OCI-LY7 (cell line): ENCODE measurements around the gene DCST2. TPM values are rescaled to one million over a fixed set of nuclear protein-coding genes. Genes with fewer than 3 reads are reported as not detected.

Source experiments
- BruUV-seq: library from RNA; stranded (reverse); fragments of 400-500 nt; replicated peaks from 2 replicates; lab custom pipeline; 2021; lab: Mats Ljungman, UMichigan
- CTCF ChIA-PET: fragments of 300-600 bp; sonication (Branson Sonifier 250); formaldehyde crosslinking; loops from one replicate; lab custom pipeline; 2022; ENCODE audit warnings: antibody characterized with exemption; ENCODE audit not compliant: unreplicated experiment; lab: Charles Lee
- POLR2A ChIA-PET: fragments of 300-600 bp; sonication (Branson Sonifier 250); formaldehyde crosslinking; loops from one replicate; lab custom pipeline; 2022; ENCODE audit warnings: antibody characterized with exemption; lab: Charles Lee
- DNase-seq: peaks from one replicate; pipeline ENCODE4 v3.0.0-alpha.2; 2015; ENCODE audit warnings: low spot score
- H2AFZ ChIP-seq: fragments of 200-600 bp; sonication (generic), shearing (Covaris generic); 2 replicates; pipeline ENCODE4 v1.6.1; 2014; ENCODE audit warnings: mild to moderate bottlenecking, antibody characterized with exemption, low read length, moderate library complexity
- H3K27ac ChIP-seq: fragments of 200-600 bp; sonication (generic); 2 replicates; pipeline ENCODE4 v1.5.1; 2014; ENCODE audit warnings: mixed run types, low read depth, mild to moderate bottlenecking, moderate library complexity, low read length, inconsistent platforms; ENCODE audit not compliant: poor library complexity, severe bottlenecking
- H3K36me3 ChIP-seq: fragments of 200-600 bp; sonication (generic); 2 replicates; pipeline ENCODE4 v1.6.1; 2014; ENCODE audit warnings: mild to moderate bottlenecking, antibody characterized with exemption, low read length, moderate library complexity, mixed read lengths; ENCODE audit not compliant: insufficient read depth
- H3K4me1 ChIP-seq: fragments of 200-600 bp; sonication (generic); 2 replicates; pipeline ENCODE4 v1.5.1; 2014; ENCODE audit warnings: mild to moderate bottlenecking, low read length; ENCODE audit not compliant: insufficient read depth, poor library complexity, severe bottlenecking
- H3K4me2 ChIP-seq: fragments of 200-600 bp; sonication (generic); 2 replicates; pipeline ENCODE4 v1.6.1; 2014; ENCODE audit warnings: mild to moderate bottlenecking, low read length
- H3K4me3 ChIP-seq: fragments of 200-600 bp; sonication (generic); 2 replicates; pipeline ENCODE4 v1.5.1; 2014; ENCODE audit warnings: mild to moderate bottlenecking, low read depth, low read length; ENCODE audit not compliant: poor library complexity, severe bottlenecking
- H3K79me2 ChIP-seq: fragments of 200-600 bp; sonication (generic); 2 replicates; pipeline ENCODE4 v1.6.1; 2016; ENCODE audit warnings: low read depth, mild to moderate bottlenecking, low read length, moderate library complexity, mixed read lengths; ENCODE audit not compliant: insufficient read depth
- H3K9me2 ChIP-seq: fragments of 200-600 bp; sonication (generic); 2 replicates; pipeline ENCODE4 v1.6.1; 2016; ENCODE audit warnings: mild to moderate bottlenecking, low read length, mixed read lengths; ENCODE audit not compliant: insufficient read depth
- H3K9me3 ChIP-seq: fragments of 200-600 bp; sonication (generic); 2 replicates; pipeline ENCODE4 v1.6.1; 2014; ENCODE audit warnings: mild to moderate bottlenecking, mixed run types, low read length, mixed read lengths
- H4K20me1 ChIP-seq: fragments of 200-600 bp; sonication (generic); 2 replicates; pipeline ENCODE4 v1.6.1; 2014; ENCODE audit warnings: mild to moderate bottlenecking, antibody characterized with exemption, low read length, moderate library complexity, mixed read lengths; ENCODE audit not compliant: insufficient read depth
- EZH2phosphoT487 ChIP-seq: fragments of 200-600 bp; sonication (generic); IDR thresholded peaks from 2 replicates; pipeline ENCODE4 v1.6.1; 2018; ENCODE audit warnings: low read depth, borderline replicate concordance, mild to moderate bottlenecking, mixed run types, antibody characterized with exemption, low read length, moderate library complexity, mixed read lengths
- intact Hi-C: fragments of 100-400 bp; cut with micrococcal nuclease; formaldehyde crosslinking; loops from one replicate; pipeline ENCODE4 v1.10.0; 2022; ENCODE audit not compliant: unreplicated experiment
- total RNA-seq, 2 experiments: library from RNA; depleted of rRNA in 1 of 2; stranded (reverse); fragments of >200 nt in 1 of 2; shearing (Covaris generic) in 1 of 2; gene quantifications; 2 replicates each; pipeline ENCODE4 v1.2.3, GENCODE V29; 2014 to 2022
- TF ChIP-seq, protein P1 (sequence below): fragments of 200-600 bp; sonication (generic); conservative IDR thresholded peaks from 2 replicates; pipeline ENCODE4 v1.5.1; 2014; ENCODE audit warnings: mild to moderate bottlenecking, antibody characterized with exemption, low read length, moderate library complexity, mixed read lengths

Gene DCST2
- total RNA-seq, 2 experiments from 2014 or later: 0.85 to 2.0 TPM

DNA sequence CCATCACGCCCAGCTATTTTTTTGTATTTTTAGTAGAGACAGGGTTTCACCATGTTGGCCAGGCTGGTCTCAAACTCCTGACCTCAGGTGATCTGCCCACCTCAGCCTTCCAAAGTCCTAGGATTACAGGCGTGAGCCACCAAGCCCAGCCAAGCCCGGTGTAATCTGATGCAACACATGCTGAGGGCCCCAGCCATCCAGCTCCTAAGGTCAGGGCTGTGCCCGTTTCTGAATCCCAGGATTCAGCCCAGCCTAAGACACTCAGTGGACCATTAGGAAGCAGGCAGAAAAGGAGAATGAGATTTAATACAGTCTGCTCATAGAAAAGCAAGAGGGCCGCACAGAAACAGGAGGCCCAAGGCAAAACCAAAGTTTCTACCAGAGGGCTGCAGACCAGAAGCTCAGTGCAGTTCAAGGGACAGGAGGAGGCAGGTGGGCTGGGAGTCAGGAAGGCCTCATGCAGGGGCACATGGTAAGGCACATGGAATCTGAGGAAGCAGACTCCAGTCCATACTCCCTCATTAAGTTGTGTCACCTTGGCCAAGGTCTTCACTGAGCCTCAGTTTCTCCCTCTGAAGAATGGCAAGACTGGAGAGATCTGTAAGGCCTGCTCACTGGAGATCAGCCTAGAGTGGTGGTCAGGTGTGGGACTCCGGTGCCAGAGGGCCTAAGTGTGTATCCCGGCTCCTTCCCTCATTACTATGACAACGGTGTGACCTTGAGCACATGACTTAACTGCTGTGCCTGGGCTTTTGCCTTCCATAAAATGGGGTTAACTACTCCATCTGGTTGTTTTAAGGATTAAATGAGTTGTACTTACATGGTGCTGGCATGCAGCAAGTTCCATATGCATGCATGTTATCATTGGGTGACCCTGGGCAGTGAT is 15.1 kb upstream of the DCST2 start:
- TF ChIP-seq EZH2phosphoT487: no peak
- TF ChIP-seq, protein P1, sequence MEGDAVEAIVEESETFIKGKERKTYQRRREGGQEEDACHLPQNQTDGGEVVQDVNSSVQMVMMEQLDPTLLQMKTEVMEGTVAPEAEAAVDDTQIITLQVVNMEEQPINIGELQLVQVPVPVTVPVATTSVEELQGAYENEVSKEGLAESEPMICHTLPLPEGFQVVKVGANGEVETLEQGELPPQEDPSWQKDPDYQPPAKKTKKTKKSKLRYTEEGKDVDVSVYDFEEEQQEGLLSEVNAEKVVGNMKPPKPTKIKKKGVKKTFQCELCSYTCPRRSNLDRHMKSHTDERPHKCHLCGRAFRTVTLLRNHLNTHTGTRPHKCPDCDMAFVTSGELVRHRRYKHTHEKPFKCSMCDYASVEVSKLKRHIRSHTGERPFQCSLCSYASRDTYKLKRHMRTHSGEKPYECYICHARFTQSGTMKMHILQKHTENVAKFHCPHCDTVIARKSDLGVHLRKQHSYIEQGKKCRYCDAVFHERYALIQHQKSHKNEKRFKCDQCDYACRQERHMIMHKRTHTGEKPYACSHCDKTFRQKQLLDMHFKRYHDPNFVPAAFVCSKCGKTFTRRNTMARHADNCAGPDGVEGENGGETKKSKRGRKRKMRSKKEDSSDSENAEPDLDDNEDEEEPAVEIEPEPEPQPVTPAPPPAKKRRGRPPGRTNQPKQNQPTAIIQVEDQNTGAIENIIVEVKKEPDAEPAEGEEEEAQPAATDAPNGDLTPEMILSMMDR: no peak
- no peak overlapping the region for H2AFZ ChIP-seq
- intact Hi-C loops: no loop called here
- no peak overlapping the region for H3K4me3 ChIP-seq
- no peak overlapping the region for H3K4me2 ChIP-seq
- no peak for DNase-seq
- ChIA-PET CTCF (no interaction called here), POLR2A (no interaction called here)
- H4K20me1 ChIP-seq: no peaks in the 10 kb centered on the region
- H3K9me3 ChIP-seq: no peaks in the 10 kb centered on the region
- no peaks in the 10 kb centered on the region for H3K36me3 ChIP-seq
- peaks cover 41% of the 10 kb centered on the region for H3K4me1 ChIP-seq
- no TSS peak for BruUV-seq
- H3K27ac ChIP-seq: no peak overlapping the region
- no peaks in the 10 kb centered on the region for H3K9me2 ChIP-seq
- H3K79me2 ChIP-seq: no peaks in the 10 kb centered on the region

DNA sequence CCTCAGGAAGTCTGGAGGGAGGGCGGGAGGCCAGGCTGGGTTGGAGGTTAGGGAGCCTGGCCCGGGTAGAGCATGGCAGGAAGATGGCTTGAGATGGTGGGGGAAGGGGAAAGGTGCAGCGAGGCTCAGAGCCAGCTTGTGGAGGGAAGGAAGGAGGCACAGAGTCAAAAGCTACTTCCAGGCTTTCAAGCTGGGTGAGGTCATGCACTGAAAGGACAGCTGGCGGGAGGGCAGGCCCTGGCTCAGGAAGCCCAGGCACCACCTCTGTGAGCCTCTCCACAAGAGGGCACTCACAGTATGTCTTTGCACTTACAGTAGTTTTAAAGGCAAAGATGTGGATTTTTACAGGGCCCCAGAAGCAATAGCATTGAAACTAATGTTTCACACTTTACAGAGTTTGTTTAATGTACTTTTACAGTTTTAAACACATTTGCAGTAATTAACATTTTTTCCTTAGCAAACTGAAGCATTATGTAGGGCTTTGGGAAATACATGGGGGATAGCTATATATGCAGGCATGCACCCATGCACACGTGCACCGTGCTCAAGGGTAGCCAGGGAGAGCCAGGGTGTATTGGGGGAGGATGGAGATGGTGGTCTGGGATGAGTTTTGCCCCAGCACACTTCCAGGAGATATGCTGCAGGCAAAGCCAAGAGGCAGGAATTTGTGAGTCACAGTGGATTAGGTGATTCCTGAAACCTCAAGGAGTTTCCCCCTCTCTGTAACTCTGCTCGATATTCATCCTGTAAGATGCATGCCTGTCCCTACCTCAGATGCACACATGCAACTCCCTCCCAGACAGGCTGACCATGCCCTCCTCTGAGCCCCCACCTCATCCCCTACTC is 11.5 kb upstream of the DCST2 start:
- ChIA-PET CTCF (interaction anchor here (0.6 to 1.7 kb wide), 6 partner anchors 12 to 164 kb away, joined by 3 to 11 read pairs (median 4); no protein-coding TSS in a partner anchor), POLR2A (interaction anchor here (0.7 to 1.4 kb wide), 6 partner anchors 8 to 485 kb away, joined by 3 to 6 read pairs (median 4); partner anchors contain the start of gene EFNA4)
- intact Hi-C loops: loop anchor here (1.0 to 2.0 kb wide), 2 partner anchors 16 to 39 kb away; no protein-coding TSS in a partner anchor
- Histone ChIP-seq H3K9me3 (no peaks in the 10 kb centered on the region), H3K79me2 (no peaks in the 10 kb centered on the region), H3K36me3 (no peaks in the 10 kb centered on the region), H3K9me2 (no peaks in the 10 kb centered on the region), H3K4me2 (no peak overlapping the region), H2AFZ (no peak overlapping the region), H4K20me1 (no peaks in the 10 kb centered on the region), H3K27ac (no peak overlapping the region), H3K4me3 (no peak overlapping the region), H3K4me1 (peaks cover 11% of the 10 kb centered on the region)
- peak; percentile 81 for DNase-seq
- BruUV-seq: no TSS peak
- TF ChIP-seq, protein P1: peak; percentile 88
- TF ChIP-seq EZH2phosphoT487: no peak
